Measurements from ENCODE around the gene TMTC2. TPM values are rescaled to one million over a fixed set of nuclear protein-coding genes. Genes with fewer than 3 reads are reported as not detected.

The TMTC2 gene
- total RNA-seq, 2 experiments from 2014 or later: 2.5 to 3.1 TPM

GRCh38 chr12:82682326-82682725 lies 4.4 kb upstream of the TMTC2 start:
- intact Hi-C loops (cut with micrococcal nuclease): loop anchor here (10.0 kb wide), 1 partner anchor 1822 kb away; no protein-coding TSS in a partner anchor
- ATAC-seq: no peak
- no peak for TF ChIP-seq CTCF (IDR thresholded peaks at IDR 0.05)
- H3K4me1 Mint-ChIP-seq (ENCODE audit: low read depth): no peaks in the 10 kb centered on the region
- no peak for DNase-seq
- peaks cover 8% of the 10 kb centered on the region for H3K27me3 Mint-ChIP-seq
- ChIA-PET CTCF (no interaction called here), POLR2A (no interaction called here)
- no peaks in the 10 kb centered on the region for H3K9me3 Mint-ChIP-seq
- H3K27ac Mint-ChIP-seq: no peak overlapping the region
- H3K4me3 Mint-ChIP-seq: no peak overlapping the region
- no peaks in the 10 kb centered on the region for H3K36me3 Mint-ChIP-seq (ENCODE audit: low read depth)

GRCh38 chr12:82682851-82683261 lies 3.9 kb upstream of the TMTC2 start:
- no peak for DNase-seq
- Mint-ChIP-seq H3K27ac (no peak overlapping the region), H3K4me1 (ENCODE audit: low read depth) (peaks cover under 1% of the 10 kb centered on the region), H3K27me3 (peaks cover 5% of the 10 kb centered on the region), H3K9me3 (no peaks in the 10 kb centered on the region), H3K4me3 (no peak overlapping the region), H3K36me3 (ENCODE audit: low read depth) (no peaks in the 10 kb centered on the region)
- POLR2A ChIA-PET: no interaction called here
- no peak for TF ChIP-seq CTCF (IDR thresholded peaks at IDR 0.05)
- CTCF ChIA-PET: interaction anchor here (4.3 kb wide), 1 partner anchor 8 kb away, joined by 36 read pairs; no protein-coding TSS in a partner anchor
- ATAC-seq: no peak
- intact Hi-C loops (cut with micrococcal nuclease): loop anchor here (10.0 kb wide), 1 partner anchor 1822 kb away; no protein-coding TSS in a partner anchor

- Mint-ChIP-seq H3K27ac (peak overlapping the region; percentile 79), H3K9me3 (no peaks in the 10 kb centered on the region), H3K36me3 (ENCODE audit: low read depth) (no peaks in the 10 kb centered on the region), H3K4me3 (peak overlapping the region; percentile 89), H3K27me3 (peaks cover 6% of the 10 kb centered on the region), H3K4me1 (ENCODE audit: low read depth) (peaks cover 7% of the 10 kb centered on the region)
- intact Hi-C loops (cut with micrococcal nuclease): loop anchor here (10.0 kb wide), 1 partner anchor 1819 kb away; no protein-coding TSS in a partner anchor
- CTCF ChIA-PET: interaction anchor here (0.5 to 4.3 kb wide), 35 partner anchors 8 to 1817 kb away, joined by 3 to 36 read pairs (median 3); no protein-coding TSS in a partner anchor
- POLR2A ChIA-PET: interaction anchor here (0.9 to 1.7 kb wide), 3 partner anchors 17 to 327 kb away, joined by 3 read pairs; partner anchors contain the start of genes CCDC59 and METTL25
- peak; percentile 55 for TF ChIP-seq CTCF (IDR thresholded peaks at IDR 0.05)
- ATAC-seq (peak; percentile 66), DNase-seq (peak; percentile 97)
Measured at GRCh38 chr12:82685790-82686167, 927 bp upstream of the TMTC2 start.

GRCh38 chr12:82687021-82688011 lies 610 bp downstream of the TMTC2 start:
- DNase-seq (peak; percentile 79), ATAC-seq (peak; percentile 44)
- ChIA-PET CTCF (interaction anchor here (1.2 to 4.3 kb wide), 6 partner anchors 10 to 1816 kb away, joined by 3 to 36 read pairs (median 12); no protein-coding TSS in a partner anchor), POLR2A (interaction anchor here (1.2 to 1.7 kb wide), 2 partner anchors 18 to 257 kb away, joined by 3 read pairs; no protein-coding TSS in a partner anchor)
- Mint-ChIP-seq H3K27ac (peak overlapping the region; percentile 81), H3K9me3 (no peaks in the 10 kb centered on the region), H3K4me1 (ENCODE audit: low read depth) (peaks cover 7% of the 10 kb centered on the region), H3K27me3 (peaks cover 4% of the 10 kb centered on the region), H3K36me3 (ENCODE audit: low read depth) (no peaks in the 10 kb centered on the region), H3K4me3 (peak overlapping the region; percentile 89)
- TF ChIP-seq CTCF (IDR thresholded peaks at IDR 0.05): no peak
- intact Hi-C loops (cut with micrococcal nuclease): loop anchor here (10.0 kb wide), 1 partner anchor 1817 kb away; no protein-coding TSS in a partner anchor

Measured in activated CD8-positive, alpha-beta T cell treated with anti-CD3 and anti-CD28 coated beads for 36 hours (primary cell).